Breast epithelium (tissue), 4 donors: ENCODE results near the gene DNAJB12. TPM values are rescaled to one million over a fixed set of nuclear protein-coding genes. Genes with fewer than 3 reads are reported as not detected.

Experiments used
- DNase-seq, 2 donors: peaks; one replicate each; pipeline ENCODE4 v3.0.0-alpha.2; 2019; ENCODE audit warnings: low spot score in 2 of 2
- H3K27ac ChIP-seq, 2 donors: fragments of 200-600 bp; sonication (generic) in 1 of 2; one replicate each; pipeline ENCODE4 v1.5.1; 2016 to 2019; ENCODE audit warnings: mild to moderate bottlenecking in 1 of 2
- H3K27me3 ChIP-seq, 2 donors: fragments of 200-600 bp; sonication (generic) in 1 of 2; one replicate each; pipeline versions ENCODE4 v1.5.1 to v1.6.0; 2017 to 2019; ENCODE audit warnings: control low read depth in 1 of 2, mild to moderate bottlenecking in 1 of 2
- H3K36me3 ChIP-seq: fragments of 200-600 bp; one replicate; pipeline ENCODE4 v1.5.1; 2019
- H3K4me1 ChIP-seq, 2 donors: fragments of 200-600 bp; sonication (generic); one replicate each; pipeline ENCODE4 v1.5.1; 2016 to 2019; ENCODE audit warnings: control low read depth in 1 of 2
- H3K4me3 ChIP-seq, 3 donors: fragments of 200-600 bp; sonication (generic); 1 replicate in 2 of 3; 2 replicates in 1 of 3; pipeline ENCODE4 v1.5.1; 2016 to 2019; ENCODE audit warnings: mild to moderate bottlenecking in 3 of 3, moderate library complexity in 2 of 3
- H3K9me3 ChIP-seq, 2 donors: fragments of 200-600 bp; sonication (generic) in 1 of 2; one replicate each; pipeline ENCODE4 v1.5.1; 2016 to 2019; ENCODE audit warnings: control low read depth in 1 of 2
- CTCF ChIP-seq, 3 donors: fragments of 450-650 bp; IDR thresholded peaks; one replicate each; pipeline ENCODE4 v1.5.1; 2016 to 2017; ENCODE audit warnings: antibody characterized with exemption in 3 of 3, mild to moderate bottlenecking in 3 of 3, moderate library complexity in 3 of 3
- POLR2A ChIP-seq: fragments of 450-650 bp; IDR thresholded peaks from one replicate; pipeline ENCODE4 v1.6.1; 2016; ENCODE audit warnings: antibody characterized with exemption, mild to moderate bottlenecking, moderate library complexity
- POLR2AphosphoS5 ChIP-seq, 3 donors: sonication (generic); formaldehyde crosslinking; IDR thresholded peaks; one replicate each; pipeline ENCODE4 v1.6.1; 2017; ENCODE audit warnings: antibody characterized with exemption in 3 of 3
- intact Hi-C: fragments of 100-400 bp; cut with DNase I; formaldehyde crosslinking; loops from one replicate; pipeline ENCODE4 v1.15.1; 2023; ENCODE audit warnings: low total_unique reads
- total RNA-seq, 3 donors: library from RNA; depleted of rRNA; stranded (reverse); fragments of >200 nt; gene quantifications; one replicate each; pipeline ENCODE4 v1.1.0, GENCODE V29; 2016

The DNAJB12 gene
- total RNA-seq, 3 donors from 2014 or later, result 38.4 to 48.1 (median 38.7) TPM

- H3K27me3 ChIP-seq, result no peaks in the 10 kb centered on the region
- H3K27ac ChIP-seq, result peak overlapping the region; percentile 73 to 74
- intact Hi-C loops, result no loop called here
- H3K4me1 ChIP-seq, result peaks cover 14 to 16% of the 10 kb centered on the region in 2 donors
- no peaks in the 10 kb centered on the region for H3K9me3 ChIP-seq
- no peak overlapping the region for H3K4me3 ChIP-seq
- H3K36me3 ChIP-seq, result peaks cover 6% of the 10 kb centered on the region
- DNase-seq, result no peak
- TF ChIP-seq POLR2AphosphoS5 (IDR thresholded peaks at IDR 0.05) (peak in 2 of 3 donors; percentile 25 to 49), POLR2A (no peak), CTCF (IDR thresholded peaks at IDR 0.05) (peak; percentile 62 to 93 (median 92))
Measured at GRCh38 chr10:72340510-72341261, 14.0 kb downstream of the DNAJB12 start.

DNA sequence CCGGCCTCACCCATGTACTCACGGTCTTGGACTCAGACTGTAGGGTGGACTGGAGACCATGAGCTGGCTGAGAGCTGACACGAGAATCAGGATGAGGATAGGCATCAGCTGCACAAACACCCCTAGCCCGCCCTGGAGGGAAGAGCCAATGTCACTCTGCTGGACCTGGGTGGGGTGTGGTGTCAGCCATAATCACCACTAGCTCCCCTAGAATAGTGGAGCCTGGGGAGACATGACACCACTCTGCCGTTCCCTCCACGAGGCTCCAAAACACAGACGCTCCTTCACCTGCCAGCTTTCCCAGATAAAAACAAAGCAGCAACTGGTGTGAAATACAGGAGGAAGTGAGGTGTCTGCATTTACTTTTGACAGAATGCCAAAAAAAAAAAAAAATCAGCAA, 16.5 kb downstream of the DNAJB12 start:
- no peaks in the 10 kb centered on the region for H3K9me3 ChIP-seq
- intact Hi-C loops, result loop anchor here (10.0 kb wide), 1 partner anchor 283 kb away; no protein-coding TSS in a partner anchor
- H3K4me1 ChIP-seq, result peaks cover 27 to 29% of the 10 kb centered on the region in 2 donors
- peak overlapping the region; percentile 54 to 62 for H3K27ac ChIP-seq
- H3K4me3 ChIP-seq, result no peak overlapping the region
- DNase-seq, result no peak
- H3K27me3 ChIP-seq, result no peaks in the 10 kb centered on the region
- TF ChIP-seq POLR2AphosphoS5 (IDR thresholded peaks at IDR 0.05) (no peak), CTCF (IDR thresholded peaks at IDR 0.05) (no peak), POLR2A (no peak)
- peaks cover 6% of the 10 kb centered on the region for H3K36me3 ChIP-seq

DNA sequence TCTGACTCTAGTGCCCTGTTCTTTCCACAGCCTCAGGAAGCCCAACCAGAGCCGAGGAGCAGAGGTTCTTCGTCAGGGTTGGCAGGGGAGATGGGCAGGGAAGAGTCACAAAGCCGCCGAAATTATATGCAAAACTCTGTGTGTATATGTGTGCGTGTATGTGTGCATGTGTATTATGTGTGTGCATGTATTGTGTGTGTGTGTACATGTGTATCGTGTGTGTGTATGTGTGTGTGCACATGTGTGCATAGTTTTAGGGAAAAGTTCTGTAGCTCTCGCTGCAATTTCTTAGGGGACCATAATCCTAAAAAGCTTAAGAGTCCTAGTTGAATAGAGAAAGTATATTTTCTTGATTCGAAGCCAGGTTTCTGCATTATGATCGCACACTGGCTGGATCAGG, 17.0 kb downstream of the DNAJB12 start:
- DNase-seq, result no peak
- Histone ChIP-seq H3K4me1 (peaks cover 27 to 29% of the 10 kb centered on the region in 2 donors), H3K27ac (peak overlapping the region; percentile 54 to 97), H3K27me3 (no peaks in the 10 kb centered on the region), H3K9me3 (no peaks in the 10 kb centered on the region), H3K4me3 (no peak overlapping the region), H3K36me3 (peaks cover 2% of the 10 kb centered on the region)
- intact Hi-C loops, result loop anchor here (10.0 kb wide), 1 partner anchor 283 kb away; no protein-coding TSS in a partner anchor
- TF ChIP-seq POLR2AphosphoS5 (IDR thresholded peaks at IDR 0.05), result no peak
- TF ChIP-seq POLR2A, result no peak
- no peak for TF ChIP-seq CTCF (IDR thresholded peaks at IDR 0.05)

GRCh38 chr10:72337039-72337629, 17.6 kb downstream of the DNAJB12 start:
- Histone ChIP-seq H3K27me3 (no peaks in the 10 kb centered on the region), H3K9me3 (no peaks in the 10 kb centered on the region), H3K36me3 (no peaks in the 10 kb centered on the region), H3K4me3 (peak overlapping the region in 1 of 3 donors; percentile 40), H3K4me1 (peaks cover 27 to 33% of the 10 kb centered on the region in 2 donors), H3K27ac (peak overlapping the region; percentile 95 to 97)
- peak; percentile 96 to 98 (median 98) for TF ChIP-seq CTCF (IDR thresholded peaks at IDR 0.05)
- peak; percentile 68 to 82 (median 79) for TF ChIP-seq POLR2AphosphoS5 (IDR thresholded peaks at IDR 0.05)
- TF ChIP-seq POLR2A, result no peak
- intact Hi-C loops, result loop anchor here (10.0 kb wide), 1 partner anchor 282 kb away; no protein-coding TSS in a partner anchor
- peak; percentile 81 to 88 for DNase-seq
